A673 (cell line): ENCODE data around the gene USP9X. TPM values are rescaled to one million over a fixed set of nuclear protein-coding genes. Genes with fewer than 3 reads are reported as not detected.

ENCODE experiments used
- BruUV-seq: library from RNA; stranded (reverse); fragments of 400-500 nt; replicated peaks from 2 replicates; lab custom pipeline; 2021; lab: Mats Ljungman, UMichigan
- CTCF ChIA-PET: fragments of 300-600 bp; sonication (Branson Sonifier 250); formaldehyde crosslinking; loops from one replicate; lab custom pipeline; 2022; ENCODE audit warnings: antibody characterized with exemption; lab: Charles Lee
- POLR2A ChIA-PET: fragments of 300-600 bp; sonication (Branson Sonifier 250); formaldehyde crosslinking; loops from one replicate; lab custom pipeline; 2022; ENCODE audit warnings: antibody characterized with exemption; ENCODE audit not compliant: low non-redundant PET; lab: Charles Lee
- DNase-seq: peaks from one replicate; pipeline ENCODE4 v3.0.0-alpha.2; 2015; ENCODE audit warnings: low spot score
- H3K27ac ChIP-seq: fragments of 200-600 bp; sonication (generic); 2 replicates; pipeline ENCODE4 v1.5.1; 2016; ENCODE audit warnings: mixed run types, low read depth, mild to moderate bottlenecking, mixed read lengths, antibody characterized with exemption, low read length; ENCODE audit not compliant: poor library complexity, severe bottlenecking
- H3K27me3 ChIP-seq: fragments of 200-600 bp; sonication (generic); replicated peaks from 2 replicates; pipeline ENCODE4 v1.6.1; 2017; ENCODE audit warnings: mixed run types, low read depth, mild to moderate bottlenecking, mixed read lengths, antibody characterized with exemption, low read length; ENCODE audit not compliant: insufficient read depth, poor library complexity
- H3K36me3 ChIP-seq: fragments of 200-600 bp; sonication (generic); 2 replicates; pipeline ENCODE4 v1.6.1; 2016; ENCODE audit warnings: mixed run types, mild to moderate bottlenecking, mixed read lengths, antibody characterized with exemption, low read length; ENCODE audit not compliant: insufficient read depth, poor library complexity, severe bottlenecking
- H3K4me1 ChIP-seq: fragments of 200-600 bp; sonication (generic); 2 replicates; pipeline ENCODE4 v1.6.1; 2017; ENCODE audit warnings: mixed run types, mild to moderate bottlenecking, mixed read lengths, antibody characterized with exemption, low read length; ENCODE audit not compliant: insufficient read depth, poor library complexity, severe bottlenecking
- H3K4me3 ChIP-seq: fragments of 200-600 bp; sonication (generic); 2 replicates; pipeline ENCODE4 v1.5.1; 2016; ENCODE audit warnings: low read depth, mixed run types, mild to moderate bottlenecking, mixed read lengths, low read length; ENCODE audit not compliant: poor library complexity, severe bottlenecking
- H3K9me3 ChIP-seq: fragments of 200-600 bp; sonication (generic); 2 replicates; pipeline ENCODE4 v1.6.1; 2016; ENCODE audit warnings: mixed run types, low read depth, mild to moderate bottlenecking, mixed read lengths, antibody characterized with exemption, low read length; ENCODE audit not compliant: poor library complexity, severe bottlenecking
- CTCF ChIP-seq: fragments of 300-800, 200-600 bp; sonication (generic); conservative IDR thresholded peaks from 2 replicates; pipeline ENCODE4 v1.5.1; 2017; ENCODE audit warnings: low read depth, mild to moderate bottlenecking, antibody characterized with exemption, low read length, moderate library complexity, mixed read lengths
- EZH2 ChIP-seq: fragments of 200-600 bp; sonication (generic); IDR thresholded peaks from 2 replicates; pipeline ENCODE4 v1.6.1; 2017; ENCODE audit warnings: borderline replicate concordance, low read depth, mild to moderate bottlenecking, mixed read lengths, antibody characterized with exemption, low read length; ENCODE audit not compliant: poor library complexity, severe bottlenecking
- intact Hi-C: fragments of 100-400 bp; cut with micrococcal nuclease; formaldehyde crosslinking; loops from one replicate; pipeline ENCODE4 v1.10.0; 2022; ENCODE audit not compliant: unreplicated experiment
- total RNA-seq: library from RNA; stranded (reverse); gene quantifications from 2 replicates; pipeline ENCODE4 v1.2.3, GENCODE V29; 2021

The USP9X gene
- total RNA-seq, 1 experiment from 2014 or later: 70.6 TPM

GRCh38 chrX:41250867-41251266 lies 165.6 kb downstream of the USP9X start:
- Histone ChIP-seq H3K4me1 (no peaks in the 10 kb centered on the region), H3K36me3 (no peaks in the 10 kb centered on the region), H3K4me3 (no peak overlapping the region), H3K27ac (no peak overlapping the region), H3K9me3 (no peaks in the 10 kb centered on the region), H3K27me3 (no peaks in the 10 kb centered on the region)
- no peak for DNase-seq
- CTCF ChIA-PET: no interaction called here
- intact Hi-C loops: loop anchor here (10.0 kb wide), 1 partner anchor 706 kb away; no protein-coding TSS in a partner anchor
- no TSS peak for BruUV-seq
- TF ChIP-seq CTCF (no peak), EZH2 (no peak)
- POLR2A ChIA-PET: no interaction called here

- POLR2A ChIA-PET: no interaction called here
- CTCF ChIA-PET: no interaction called here
- BruUV-seq: no TSS peak
- no peaks in the 10 kb centered on the region for H3K4me1 ChIP-seq
- H3K4me3 ChIP-seq: no peak overlapping the region
- no peak overlapping the region for H3K27ac ChIP-seq
- intact Hi-C loops: loop anchor here (10.0 kb wide), 1 partner anchor 713 kb away; no protein-coding TSS in a partner anchor
- DNase-seq: no peak
- no peaks in the 10 kb centered on the region for H3K36me3 ChIP-seq
- no peaks in the 10 kb centered on the region for H3K27me3 ChIP-seq
- no peaks in the 10 kb centered on the region for H3K9me3 ChIP-seq
- TF ChIP-seq EZH2 (no peak), CTCF (no peak)
Measured at GRCh38 chrX:41257801-41258200, 172.6 kb downstream of the USP9X start.

- BruUV-seq: no TSS peak
- TF ChIP-seq EZH2 (no peak), CTCF (no peak)
- POLR2A ChIA-PET: no interaction called here
- Histone ChIP-seq H3K4me1 (no peaks in the 10 kb centered on the region), H3K36me3 (no peaks in the 10 kb centered on the region), H3K9me3 (no peaks in the 10 kb centered on the region), H3K27ac (no peak overlapping the region), H3K27me3 (no peaks in the 10 kb centered on the region), H3K4me3 (no peak overlapping the region)
- intact Hi-C loops: loop anchor here (10.0 kb wide), 1 partner anchor 713 kb away; no protein-coding TSS in a partner anchor
- no peak for DNase-seq
- CTCF ChIA-PET: no interaction called here
Measured at GRCh38 chrX:41258226-41258625, 173.0 kb downstream of the USP9X start.
